ENCODE data around the gene CACNA2D2.

Gene CACNA2D2

GRCh38 chr3:50428007-50428633 is 75.3 kb downstream of the CACNA2D2 start:
- no peak for DNase-seq (ENCODE audit: low read depth in 2 of 2)

DNA sequence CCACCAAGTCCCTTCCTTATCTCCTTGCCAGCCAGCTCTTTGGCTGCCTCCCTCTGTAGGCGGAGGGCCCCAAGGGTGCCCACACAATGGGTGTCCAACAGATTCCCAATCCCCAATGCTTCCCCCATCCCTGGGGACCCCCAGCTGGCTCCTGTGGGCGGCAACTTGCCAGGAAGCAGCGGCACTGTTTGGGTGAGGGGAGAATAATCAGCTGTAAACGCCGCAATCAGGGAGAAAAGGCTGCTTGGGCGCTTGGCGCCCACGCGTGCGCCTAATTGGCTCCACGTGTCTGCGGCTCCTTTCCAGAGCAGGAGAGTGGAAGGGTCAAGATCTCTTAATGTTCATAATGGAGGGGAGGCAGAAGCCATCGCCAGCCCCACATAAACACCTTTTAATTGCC is 76.2 kb downstream of the CACNA2D2 start:
- no peak for DNase-seq (ENCODE audit: low read depth in 2 of 2)

- no peak for DNase-seq (ENCODE audit: low read depth in 2 of 2)
Observed at GRCh38 chr3:50425911-50426310, 77.5 kb downstream of the CACNA2D2 start.

GRCh38 chr3:50423543-50423942 is 79.9 kb downstream of the CACNA2D2 start:
- no peak for DNase-seq (ENCODE audit: low read depth in 2 of 2)

- no peak for DNase-seq (ENCODE audit: low read depth in 2 of 2)
Observed at GRCh38 chr3:50422153-50422552, 81.3 kb downstream of the CACNA2D2 start.

DNA sequence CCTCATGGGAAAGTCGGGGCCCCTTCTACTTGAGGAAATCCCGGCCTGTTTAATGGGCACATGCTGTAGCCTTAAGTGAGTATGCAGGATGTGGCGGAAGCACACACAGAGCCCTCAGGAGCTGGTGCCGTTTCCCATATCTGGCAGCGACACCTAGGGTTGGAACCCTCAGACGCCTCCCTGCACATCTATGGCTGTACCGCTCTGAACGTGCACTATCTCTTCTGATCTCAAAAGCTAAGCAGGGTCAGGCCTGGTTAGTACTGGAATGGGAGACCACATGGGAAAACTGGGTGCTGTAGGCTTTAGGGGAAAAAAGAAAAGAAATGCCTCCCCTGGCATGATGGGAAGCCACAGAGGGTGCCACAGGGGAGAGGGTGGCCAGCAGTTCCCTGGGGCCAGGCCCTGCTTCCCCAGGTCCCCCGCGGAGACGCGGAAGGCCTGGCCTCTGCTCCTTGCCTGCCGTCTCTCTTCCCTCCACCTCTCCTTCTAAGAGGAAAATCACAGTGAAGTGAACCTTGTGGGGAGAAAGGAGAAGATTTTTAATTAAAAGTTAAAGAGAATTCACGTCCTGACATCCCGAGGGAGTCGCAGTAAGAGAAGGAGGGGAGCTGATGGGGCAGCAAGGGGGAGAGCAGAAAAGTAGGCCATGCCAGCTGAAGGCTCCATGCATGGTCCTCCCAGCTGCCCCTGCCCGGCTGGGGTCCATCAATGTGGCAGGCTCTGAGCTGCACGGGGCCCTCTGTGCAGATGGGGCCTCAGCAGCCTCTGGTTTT is 83.7 kb downstream of the CACNA2D2 start:
- no peak for DNase-seq (ENCODE audit: low read depth in 2 of 2)

GRCh38 chr3:50418850-50419249 is 84.6 kb downstream of the CACNA2D2 start:
- DNase-seq (ENCODE audit: low read depth in 2 of 2), result no peak

- DNase-seq (ENCODE audit: low read depth in 2 of 2), result no peak
Observed at GRCh38 chr3:50417637-50418033, 85.8 kb downstream of the CACNA2D2 start.

GRCh38 chr3:50416736-50417636 is 86.4 kb downstream of the CACNA2D2 start:
- DNase-seq (ENCODE audit: low read depth in 2 of 2), result no peak

GRCh38 chr3:50415816-50416215 is 87.6 kb downstream of the CACNA2D2 start:
- no peak for DNase-seq (ENCODE audit: low read depth in 2 of 2)

GRCh38 chr3:50415061-50415460 is 88.4 kb downstream of the CACNA2D2 start:
- DNase-seq (ENCODE audit: low read depth in 2 of 2), result no peak

DNA sequence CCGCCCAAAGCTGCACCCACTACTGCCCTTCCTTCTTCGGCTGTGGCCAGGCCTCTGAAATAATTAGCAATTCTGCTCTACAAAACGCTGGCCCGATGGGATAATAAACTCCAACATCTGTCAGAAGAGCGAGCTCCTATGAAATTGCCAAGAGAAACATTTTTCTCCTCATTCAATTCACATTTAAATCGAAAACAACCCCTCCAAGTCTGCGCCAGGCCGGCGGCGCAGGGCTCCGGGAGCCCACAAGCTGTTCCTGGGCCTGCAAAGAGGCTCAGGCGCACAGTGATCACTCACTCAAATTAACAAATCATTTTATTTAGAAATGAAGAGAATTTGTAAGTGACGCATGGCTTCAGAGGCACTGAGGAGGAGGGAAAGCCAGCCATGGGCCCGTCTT is 88.8 kb downstream of the CACNA2D2 start:
- DNase-seq (ENCODE audit: low read depth in 2 of 2), result no peak

DNA sequence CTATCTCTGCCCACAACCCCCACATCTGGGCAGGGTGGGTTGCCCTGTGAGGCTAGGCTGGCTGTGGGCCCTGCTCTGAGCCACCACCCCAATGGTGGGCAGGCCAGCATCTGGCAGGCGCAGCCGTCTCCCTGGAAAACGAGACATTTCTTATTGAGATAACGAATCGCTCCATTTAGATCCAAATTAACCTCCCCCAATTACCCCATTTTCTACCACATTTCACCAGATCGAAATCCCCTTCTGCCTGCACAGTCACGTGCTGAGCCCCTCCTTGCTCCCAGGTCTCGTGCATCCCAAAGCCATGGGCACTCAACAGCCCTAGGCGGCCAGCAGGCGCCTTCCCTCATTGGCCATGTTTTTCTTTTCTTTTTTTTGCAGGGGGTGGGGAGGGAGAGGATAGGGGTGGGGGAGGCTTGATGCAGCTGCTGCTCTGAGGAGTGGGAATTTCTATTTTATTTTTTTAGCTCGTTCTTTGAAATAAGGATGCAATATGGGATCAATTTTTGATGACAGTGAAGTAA is 91.1 kb downstream of the CACNA2D2 start:
- DNase-seq (ENCODE audit: low read depth in 2 of 2), result no peak

DNA sequence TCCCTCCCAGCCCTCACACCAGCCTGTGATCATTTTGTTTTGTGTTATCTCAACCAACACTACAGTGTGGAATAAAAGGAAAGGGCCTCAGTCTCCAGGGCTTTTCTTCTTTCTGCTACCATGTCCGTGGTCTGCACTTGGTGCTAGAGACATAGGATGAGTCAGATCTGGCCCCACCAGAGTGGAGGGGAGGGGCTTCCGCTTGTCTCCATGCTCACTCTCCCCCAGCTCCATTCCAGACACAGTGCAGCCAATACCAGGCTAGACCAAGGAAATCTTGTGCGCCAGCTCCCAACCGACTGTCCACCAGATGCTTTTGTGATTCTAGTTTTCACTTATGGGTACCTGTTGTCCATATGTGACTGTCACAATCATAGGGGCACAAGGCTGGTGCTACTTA is 92.2 kb downstream of the CACNA2D2 start:
- no peak for DNase-seq (ENCODE audit: low read depth in 2 of 2)

GRCh38 chr3:50410608-50411139 is 92.8 kb downstream of the CACNA2D2 start:
- DNase-seq (ENCODE audit: low read depth in 2 of 2), result no peak

DNA sequence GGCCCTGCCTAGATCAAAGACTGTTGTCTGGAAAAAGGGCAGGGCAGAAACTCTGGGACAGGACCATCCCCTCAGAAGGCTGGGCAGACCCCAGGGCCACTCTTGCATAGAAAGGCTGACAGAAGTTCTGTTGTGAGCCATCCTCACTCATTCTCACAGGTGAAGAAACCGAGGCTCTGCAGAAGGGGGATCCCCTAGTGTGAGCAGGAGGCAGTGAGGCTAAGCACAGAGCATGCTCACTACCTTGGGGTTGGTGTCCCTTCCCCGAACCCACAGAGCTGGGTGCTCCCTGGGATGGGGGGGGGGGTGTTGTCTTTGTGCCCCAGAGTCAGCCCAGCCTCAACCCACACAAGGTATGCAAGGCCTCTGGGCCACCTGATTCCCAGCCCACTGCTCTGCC is 93.2 kb downstream of the CACNA2D2 start:
- no peak for DNase-seq (ENCODE audit: low read depth in 2 of 2)

- DNase-seq (ENCODE audit: low read depth in 2 of 2), result no peak
Observed at GRCh38 chr3:50408443-50408944, 94.9 kb downstream of the CACNA2D2 start.

DNA sequence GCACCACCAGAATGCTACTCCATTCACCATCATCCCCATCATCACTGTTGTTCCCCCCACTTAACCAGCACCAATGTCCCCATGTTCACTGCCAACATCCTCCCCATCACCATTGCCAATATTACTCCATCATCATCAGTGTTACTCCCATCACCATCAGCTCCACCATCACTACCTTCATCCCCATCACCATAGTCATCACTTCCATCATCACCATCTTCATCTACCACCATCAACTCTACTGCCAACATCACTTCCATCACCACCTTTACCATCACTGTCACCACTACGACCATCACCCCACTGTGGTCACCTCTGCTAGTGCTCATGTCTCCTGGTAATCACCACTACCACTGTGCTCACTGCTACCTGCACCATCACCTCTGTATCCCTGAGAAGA is 96.9 kb downstream of the CACNA2D2 start:
- DNase-seq (ENCODE audit: low read depth in 2 of 2), result no peak

GRCh38 chr3:50405249-50405648 is 98.2 kb downstream of the CACNA2D2 start:
- DNase-seq (ENCODE audit: low read depth in 2 of 2), result no peak

- no peak for DNase-seq (ENCODE audit: low read depth in 2 of 2)
Observed at GRCh38 chr3:50401978-50402595, 101.3 kb downstream of the CACNA2D2 start.

GRCh38 chr3:50396502-50396901 is 106.9 kb downstream of the CACNA2D2 start:
- DNase-seq (ENCODE audit: low read depth in 2 of 2), result no peak
